H4 (cell line): ENCODE results near the gene MAIP1. TPM values are rescaled to one million over a fixed set of nuclear protein-coding genes. Genes with fewer than 3 reads are reported as not detected.

Experiments
- DNase-seq: peaks from one replicate; pipeline ENCODE4 v3.0.0-alpha.2; 2015; ENCODE audit warnings: low spot score
- total RNA-seq: library from RNA; depleted of rRNA; stranded (reverse); fragments of >200 nt; shearing (Covaris generic); gene quantifications from 2 replicates; pipeline ENCODE4 v1.2.3, GENCODE V29; 2014; rRNA removed

MAIP1 gene
- total RNA-seq, 1 experiment from 2014 or later = 30.6 TPM

DNA sequence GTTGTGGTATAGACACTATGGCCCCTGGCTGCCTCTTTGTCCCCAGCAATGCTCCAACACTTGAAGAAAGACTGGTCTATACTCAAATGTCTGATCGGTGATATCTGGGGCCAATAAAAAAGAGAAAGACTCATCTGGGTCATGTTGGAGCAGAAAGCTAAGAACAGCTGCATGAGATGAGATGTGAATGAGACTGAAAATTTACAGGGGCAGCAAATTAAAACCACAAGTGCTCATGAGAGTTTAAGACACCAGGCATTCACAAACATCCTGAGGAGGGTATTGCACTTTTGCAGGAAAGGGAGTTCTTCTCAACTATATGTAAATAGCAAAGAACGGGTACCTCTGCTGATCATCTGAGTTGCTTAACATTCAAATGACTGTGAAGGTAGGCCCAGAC, 36.3 kb downstream of the MAIP1 start:
- DNase-seq = no peak

DNA sequence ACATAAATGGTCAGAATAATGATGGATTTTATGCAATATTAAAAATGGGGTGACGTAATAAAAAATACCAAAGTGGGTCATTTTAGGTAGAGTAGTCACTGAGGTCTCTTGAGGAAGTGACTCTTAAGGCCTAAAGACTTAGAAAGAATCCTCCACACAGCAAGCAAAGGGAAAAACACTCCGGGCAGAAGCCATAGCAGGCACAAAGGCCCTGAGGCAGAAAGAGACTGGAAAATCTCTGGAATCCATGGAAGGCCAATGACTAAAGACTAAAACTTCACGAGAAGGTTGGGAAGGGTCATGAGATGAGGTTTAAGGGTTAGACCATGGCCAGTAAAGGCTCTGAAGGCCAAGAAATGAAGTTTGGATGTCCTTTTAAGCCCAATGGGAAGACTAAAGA, 36.9 kb downstream of the MAIP1 start:
- no peak for DNase-seq

DNA sequence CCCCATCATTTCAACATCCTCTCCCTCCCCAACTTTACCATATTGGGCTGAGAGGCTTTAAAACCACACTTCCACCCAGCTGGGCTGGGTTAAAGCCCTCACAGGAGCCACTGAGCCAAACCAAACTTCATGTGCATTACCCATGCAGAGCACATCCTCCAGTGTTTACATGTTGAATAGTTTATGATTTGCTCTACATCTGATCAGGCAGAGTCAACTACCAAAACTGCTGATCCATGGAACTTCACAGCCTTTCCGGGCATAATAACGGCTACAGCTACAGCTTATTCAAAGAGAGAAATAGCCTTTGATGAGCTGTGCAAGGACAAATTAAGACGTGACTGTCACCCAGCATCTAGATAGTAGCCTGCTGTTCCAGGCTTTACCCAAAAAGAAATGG, 39.0 kb downstream of the MAIP1 start:
- DNase-seq = no peak

DNA sequence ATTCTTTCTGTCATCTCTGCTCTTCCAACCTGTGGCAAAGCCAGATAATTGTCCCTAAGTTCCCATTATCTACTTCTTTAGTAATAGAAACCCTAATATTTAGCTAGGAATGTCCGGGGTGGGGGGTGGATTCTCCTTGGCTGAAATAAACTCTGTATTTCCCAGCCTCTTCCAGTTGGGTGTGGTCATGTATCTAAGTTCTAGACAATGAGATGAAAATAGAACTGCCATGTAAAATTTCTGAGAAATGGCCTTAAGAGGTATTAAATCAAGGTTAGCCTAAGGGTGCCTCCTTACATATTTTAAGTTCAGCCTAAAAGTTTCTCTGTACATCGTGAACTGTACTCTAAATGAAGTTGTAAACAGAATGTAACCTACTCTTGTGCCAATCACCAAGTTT, 39.5 kb downstream of the MAIP1 start:
- DNase-seq = no peak

DNA sequence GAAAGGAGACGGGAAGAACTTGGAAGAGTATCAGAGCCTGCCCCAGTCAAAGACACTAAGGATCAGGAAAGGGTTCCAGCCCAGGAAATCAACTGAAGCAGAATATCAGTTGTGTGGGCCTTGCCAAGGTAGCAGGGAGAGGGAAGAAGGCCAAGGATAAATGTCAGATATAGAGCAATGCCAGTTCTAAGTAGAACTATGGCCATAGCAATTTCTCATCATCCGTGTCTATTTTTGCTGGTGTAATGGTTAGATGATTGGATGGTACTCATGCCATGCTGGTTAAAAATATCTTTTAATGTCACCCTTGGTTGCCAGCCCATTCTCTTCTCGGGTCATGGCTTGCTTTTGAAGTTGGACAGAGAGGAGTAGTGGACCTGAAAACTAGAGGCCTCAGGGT, 41.9 kb downstream of the MAIP1 start:
- DNase-seq = no peak

DNA sequence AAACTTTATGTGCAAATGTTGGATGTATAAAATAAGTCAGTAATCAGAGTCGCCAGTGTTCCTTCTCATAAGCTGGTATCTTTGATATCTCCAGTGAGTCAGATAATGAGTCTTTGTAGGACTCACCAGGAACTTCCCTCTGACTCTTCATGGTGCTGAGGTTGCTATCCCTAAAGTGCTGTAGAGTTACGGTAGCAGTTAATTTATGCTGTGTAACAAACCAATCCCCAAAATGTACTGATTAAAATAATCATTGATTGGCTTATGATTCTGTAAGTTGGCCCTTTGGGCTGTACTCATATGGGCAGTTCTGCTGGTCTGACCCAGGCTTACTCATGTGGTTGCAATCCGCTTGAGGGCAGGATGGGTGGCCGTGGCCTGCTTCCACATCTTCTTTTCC, 43.8 kb downstream of the MAIP1 start:
- no peak for DNase-seq

DNA sequence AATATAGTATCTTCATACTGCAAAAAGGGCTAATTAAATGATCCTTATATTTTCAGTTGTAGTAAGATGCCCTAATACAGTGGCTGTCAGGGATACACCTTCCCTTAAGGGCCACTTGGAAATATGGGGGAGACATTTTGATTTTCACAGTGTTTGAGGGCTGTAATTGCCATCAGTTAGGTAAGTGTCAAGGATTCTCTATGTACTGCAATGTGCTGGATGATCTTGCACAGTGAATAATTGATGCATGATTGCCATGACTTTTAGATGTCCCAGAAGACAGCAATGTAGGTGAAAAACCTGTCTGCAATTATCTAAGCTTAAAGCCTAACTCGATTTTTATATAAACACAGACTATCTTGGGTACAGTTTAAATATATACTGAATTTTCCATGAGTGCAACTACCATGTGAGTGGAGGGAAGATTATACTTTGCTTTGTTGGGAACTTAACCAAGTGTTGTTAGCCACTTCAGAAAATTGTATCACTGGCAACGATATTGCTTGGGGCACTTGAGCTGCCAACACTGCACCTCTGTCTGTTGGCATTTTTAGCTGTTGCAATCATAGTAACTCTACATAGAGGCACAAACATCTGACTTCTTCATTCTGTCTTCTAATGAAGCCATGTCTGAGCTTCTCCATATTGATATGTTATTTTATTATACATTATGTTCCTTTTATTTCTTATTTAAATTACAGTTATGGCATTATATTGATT, 45.2 kb downstream of the MAIP1 start:
- no peak for DNase-seq

DNA sequence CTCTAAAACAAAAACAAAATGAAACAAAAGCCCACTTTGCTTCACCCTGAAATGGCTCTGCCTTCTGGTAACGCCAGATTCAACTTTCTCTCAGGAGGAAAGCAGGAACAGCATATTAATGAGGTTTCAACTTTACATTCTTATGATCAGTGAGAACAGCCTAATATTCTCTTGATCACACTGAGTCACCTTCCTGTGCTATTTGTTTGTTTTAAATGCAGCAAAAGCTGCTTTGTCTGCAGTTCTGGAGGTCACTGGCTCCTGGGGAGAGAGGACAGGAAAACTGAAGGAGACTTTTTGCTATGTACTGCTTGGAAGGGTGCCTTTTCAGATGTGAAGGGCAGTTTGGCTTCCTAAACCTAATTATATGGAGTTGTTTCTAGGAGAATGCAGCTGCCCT, 48.1 kb downstream of the MAIP1 start:
- no peak for DNase-seq

DNA sequence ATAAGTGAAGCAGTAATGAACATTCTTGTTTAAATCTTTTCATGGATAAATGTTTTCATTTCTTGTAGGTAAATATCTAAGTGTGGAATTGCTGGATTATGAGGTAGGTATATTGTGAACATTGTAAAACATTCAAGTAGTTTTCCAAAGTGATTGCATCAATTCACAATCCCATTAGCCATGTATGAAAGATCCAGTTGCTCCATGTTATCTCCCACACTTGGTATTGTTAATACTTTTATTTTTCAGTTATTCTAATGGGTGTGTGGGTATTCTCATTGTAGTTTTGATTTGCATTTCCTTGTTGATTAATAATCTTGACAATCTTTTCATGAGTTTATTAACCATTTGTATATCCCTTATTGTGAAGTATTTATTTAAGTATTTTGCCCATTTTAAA, 50.3 kb downstream of the MAIP1 start:
- no peak for DNase-seq

DNA sequence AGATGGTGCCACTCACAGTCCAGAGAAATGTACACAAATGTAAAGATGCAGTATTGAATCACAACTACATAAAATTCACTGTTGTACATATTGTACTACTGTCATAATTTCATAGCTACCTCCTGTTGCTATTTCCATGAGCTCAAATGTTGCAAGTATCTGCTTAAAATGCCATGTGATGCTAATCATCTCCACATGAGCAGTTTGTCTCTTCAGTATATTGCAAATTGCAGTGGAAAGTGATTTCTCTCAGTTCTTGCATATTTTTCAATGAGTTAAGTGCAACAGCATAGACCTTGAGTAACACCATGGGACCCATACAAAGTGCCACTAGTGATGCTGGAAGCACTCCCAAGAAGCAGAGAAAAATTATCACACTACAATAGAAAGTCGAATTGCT, 51.9 kb downstream of the MAIP1 start:
- DNase-seq = no peak

DNA sequence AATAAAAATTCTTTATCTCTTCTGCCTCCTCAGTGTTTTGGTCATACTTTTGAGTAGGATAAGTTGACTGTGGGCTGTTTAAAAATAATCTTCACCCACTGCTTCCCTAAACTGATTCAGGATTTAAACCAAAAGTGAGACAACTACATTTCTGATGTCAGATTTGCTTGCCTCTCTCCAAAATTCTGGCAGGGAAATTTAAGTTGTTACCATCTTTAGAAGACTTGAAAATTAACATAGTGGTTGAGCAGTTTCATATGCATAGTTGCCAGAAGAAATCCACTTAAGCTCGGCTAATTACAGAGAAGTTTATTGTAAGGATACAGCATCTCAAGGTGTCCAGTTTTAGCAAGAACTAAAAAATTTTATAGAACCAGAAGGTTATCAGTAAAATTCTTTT, 57.0 kb downstream of the MAIP1 start:
- no peak for DNase-seq

Other genes starting within 250 kb of the MAIP1 start
- gene FTCDNL1, start 104.4 kb upstream of the MAIP1 start, total RNA-seq = 2.3 and 5.9 TPM in 2 replicates
- gene C2orf69, start 44.3 kb upstream of the MAIP1 start, total RNA-seq = 6.8 and 8.2 TPM in 2 replicates
- 4.6 and 5.6 TPM in 2 replicates for gene TYW5, start 91 bp upstream of the MAIP1 start, total RNA-seq